GM10248 (cell line): Measurements from ENCODE around the gene RIF1.

ENCODE experiments used
- CTCF ChIA-PET: fragments of 300-600 bp; sonication (Branson Sonifier 250); formaldehyde crosslinking; extraction: SDS; loops from one replicate; lab custom pipeline; 2021; ENCODE audit warnings: antibody characterized with exemption; lab: Yijun Ruan, JAX
- POLR2A ChIA-PET: fragments of 350-650 bp; sonication (Branson Sonifier 250); formaldehyde crosslinking; extraction: SDS; loops from one replicate; lab custom pipeline; 2020; ENCODE audit warnings: antibody characterized with exemption; lab: Yijun Ruan, JAX
- DNase-seq: peaks from one replicate; pipeline ENCODE4 v3.0.0; 2012; ENCODE audit errors: extremely low spot score
- TF ChIP-seq, protein P1 (sequence below): IDR thresholded peaks from 2 replicates; pipeline ENCODE4 v1.5.1; 2012; ENCODE audit warnings: mild to moderate bottlenecking, low read depth; ENCODE audit errors: extremely low read depth, missing control alignments, control extremely low read depth

RIF1 gene

DNA sequence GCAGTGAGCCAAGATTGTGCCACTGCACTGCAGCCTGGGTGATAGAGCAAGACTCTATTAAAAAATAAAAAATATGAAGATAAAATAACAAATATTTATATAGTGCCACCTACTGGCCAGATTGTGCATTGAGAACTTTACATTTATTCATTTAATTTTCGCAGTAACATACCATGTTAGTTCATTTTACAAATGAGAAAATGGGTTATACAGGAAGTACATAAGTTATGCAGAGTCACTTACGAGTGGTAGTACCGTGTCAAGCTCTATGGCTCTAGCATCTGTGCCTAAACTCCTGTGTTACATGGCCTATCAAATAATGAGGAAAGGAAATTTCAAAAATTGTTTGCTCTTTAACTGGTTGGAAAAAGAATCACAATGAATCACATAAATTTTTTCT lies 27.9 kb downstream of the RIF1 start:
- ChIA-PET CTCF (interaction anchor here (1.0 to 4.1 kb wide), 13 partner anchors 8 to 1846 kb away, joined by 3 to 49 read pairs (median 6); no protein-coding TSS in a partner anchor), POLR2A (no interaction called here)
- TF ChIP-seq, protein P1, sequence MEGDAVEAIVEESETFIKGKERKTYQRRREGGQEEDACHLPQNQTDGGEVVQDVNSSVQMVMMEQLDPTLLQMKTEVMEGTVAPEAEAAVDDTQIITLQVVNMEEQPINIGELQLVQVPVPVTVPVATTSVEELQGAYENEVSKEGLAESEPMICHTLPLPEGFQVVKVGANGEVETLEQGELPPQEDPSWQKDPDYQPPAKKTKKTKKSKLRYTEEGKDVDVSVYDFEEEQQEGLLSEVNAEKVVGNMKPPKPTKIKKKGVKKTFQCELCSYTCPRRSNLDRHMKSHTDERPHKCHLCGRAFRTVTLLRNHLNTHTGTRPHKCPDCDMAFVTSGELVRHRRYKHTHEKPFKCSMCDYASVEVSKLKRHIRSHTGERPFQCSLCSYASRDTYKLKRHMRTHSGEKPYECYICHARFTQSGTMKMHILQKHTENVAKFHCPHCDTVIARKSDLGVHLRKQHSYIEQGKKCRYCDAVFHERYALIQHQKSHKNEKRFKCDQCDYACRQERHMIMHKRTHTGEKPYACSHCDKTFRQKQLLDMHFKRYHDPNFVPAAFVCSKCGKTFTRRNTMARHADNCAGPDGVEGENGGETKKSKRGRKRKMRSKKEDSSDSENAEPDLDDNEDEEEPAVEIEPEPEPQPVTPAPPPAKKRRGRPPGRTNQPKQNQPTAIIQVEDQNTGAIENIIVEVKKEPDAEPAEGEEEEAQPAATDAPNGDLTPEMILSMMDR = peak; percentile 46
- DNase-seq = peak; percentile 28

DNA sequence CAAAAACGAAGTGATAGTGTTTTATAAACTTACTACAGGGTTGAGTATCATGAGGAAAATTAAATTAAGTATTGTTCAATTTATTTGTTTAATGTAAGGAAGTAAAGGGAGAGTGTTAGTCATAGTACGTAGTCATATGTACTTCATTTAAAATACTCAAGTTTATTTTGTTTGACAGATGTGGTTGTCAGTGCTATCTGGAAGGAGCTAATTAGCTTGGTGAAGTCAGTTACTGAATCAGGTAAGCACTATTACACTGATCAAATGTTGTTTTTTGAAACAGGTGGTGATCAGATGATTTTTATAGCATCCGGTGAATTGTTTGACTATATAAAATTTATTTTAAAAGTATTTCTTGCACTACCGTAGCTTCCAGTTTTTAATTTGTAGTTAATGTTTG lies 28.8 kb downstream of the RIF1 start:
- DNase-seq = no peak
- POLR2A ChIA-PET = interaction anchor here (0.5 kb wide), 1 partner anchor 150 kb away, joined by 7 read pairs; no protein-coding TSS in a partner anchor
- CTCF ChIA-PET = interaction anchor here (0.7 to 4.1 kb wide), 9 partner anchors 9 to 1847 kb away, joined by 3 to 49 read pairs (median 5); partner anchors contain the start of gene NMI
- TF ChIP-seq, protein P1 = no peak

GRCh38 chr2:151439127-151439526 lies 29.4 kb downstream of the RIF1 start:
- ChIA-PET CTCF (interaction anchor here (0.9 to 4.1 kb wide), 6 partner anchors 10 to 587 kb away, joined by 3 to 49 read pairs (median 5); partner anchors contain the start of gene NMI), POLR2A (no interaction called here)
- DNase-seq = no peak
- TF ChIP-seq, protein P1 = no peak

- ChIA-PET CTCF (interaction anchor here (0.9 to 1.2 kb wide), 2 partner anchors 17 to 675 kb away, joined by 3 to 5 read pairs; no protein-coding TSS in a partner anchor), POLR2A (no interaction called here)
- DNase-seq = no peak
- TF ChIP-seq, protein P1 = no peak
Measured at GRCh38 chr2:151459358-151459757, 49.7 kb downstream of the RIF1 start.

GRCh38 chr2:151465771-151466170 lies 56.1 kb downstream of the RIF1 start:
- no peak for DNase-seq
- CTCF ChIA-PET = interaction anchor here (0.9 kb wide), 1 partner anchor 8 kb away, joined by 4 read pairs; no protein-coding TSS in a partner anchor
- TF ChIP-seq, protein P1 = no peak
- POLR2A ChIA-PET = no interaction called here

GRCh38 chr2:151470556-151470955 lies 60.9 kb downstream of the RIF1 start:
- DNase-seq = no peak
- ChIA-PET POLR2A (no interaction called here), CTCF (interaction anchor here (1.1 kb wide), 1 partner anchor 528 kb away, joined by 3 read pairs; no protein-coding TSS in a partner anchor)
- TF ChIP-seq, protein P1 = no peak
